ENCODE measurements around the gene MCMBP.
"Not testable (repeated sequence)": the region's sequence is repeated elsewhere in the genome, so short reads cannot be mapped to it uniquely, and the experiment has no call there.

MCMBP gene

DNA sequence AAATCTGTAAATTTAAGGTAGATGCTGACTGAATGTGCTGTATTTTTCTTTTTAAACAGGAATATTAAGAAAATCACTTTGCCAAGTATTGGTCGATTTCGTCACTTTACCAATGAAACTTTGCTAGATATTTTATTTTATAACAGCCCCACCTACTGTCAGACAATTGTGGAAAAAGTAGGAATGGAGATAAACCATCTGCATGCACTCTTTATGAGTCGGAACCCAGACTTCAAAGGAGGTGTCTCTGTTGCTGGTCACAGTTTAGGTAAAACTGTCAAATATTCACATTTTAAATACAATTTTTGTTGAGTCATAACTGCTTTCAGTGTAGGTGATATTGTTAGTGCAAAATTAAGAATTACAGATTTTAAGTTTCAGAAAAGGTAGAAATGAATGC is 45.1 kb upstream of the MCMBP start:
- H3K79me2 ChIP-seq (ENCODE audit: low read length): no peaks in the 10 kb centered on the region
- peaks cover 13% of the 10 kb centered on the region; the same call in 1 of the 2 replicates for H3K36me3 ChIP-seq (replicated peaks; ENCODE audit: insufficient read depth, low read length)
- H3K4me1 ChIP-seq (ENCODE audit: low read length): peaks cover 14% of the 10 kb centered on the region
- TF ChIP-seq EZH2 (optimal IDR thresholded peaks at IDR 0.05; ENCODE audit: low read depth, low read length) (no peak), EZH2phosphoT487 (IDR thresholded peaks at IDR 0.05; ENCODE audit: low read length) (no peak)
- TF ChIP-seq, protein P1, sequence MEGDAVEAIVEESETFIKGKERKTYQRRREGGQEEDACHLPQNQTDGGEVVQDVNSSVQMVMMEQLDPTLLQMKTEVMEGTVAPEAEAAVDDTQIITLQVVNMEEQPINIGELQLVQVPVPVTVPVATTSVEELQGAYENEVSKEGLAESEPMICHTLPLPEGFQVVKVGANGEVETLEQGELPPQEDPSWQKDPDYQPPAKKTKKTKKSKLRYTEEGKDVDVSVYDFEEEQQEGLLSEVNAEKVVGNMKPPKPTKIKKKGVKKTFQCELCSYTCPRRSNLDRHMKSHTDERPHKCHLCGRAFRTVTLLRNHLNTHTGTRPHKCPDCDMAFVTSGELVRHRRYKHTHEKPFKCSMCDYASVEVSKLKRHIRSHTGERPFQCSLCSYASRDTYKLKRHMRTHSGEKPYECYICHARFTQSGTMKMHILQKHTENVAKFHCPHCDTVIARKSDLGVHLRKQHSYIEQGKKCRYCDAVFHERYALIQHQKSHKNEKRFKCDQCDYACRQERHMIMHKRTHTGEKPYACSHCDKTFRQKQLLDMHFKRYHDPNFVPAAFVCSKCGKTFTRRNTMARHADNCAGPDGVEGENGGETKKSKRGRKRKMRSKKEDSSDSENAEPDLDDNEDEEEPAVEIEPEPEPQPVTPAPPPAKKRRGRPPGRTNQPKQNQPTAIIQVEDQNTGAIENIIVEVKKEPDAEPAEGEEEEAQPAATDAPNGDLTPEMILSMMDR (IDR thresholded peaks at IDR 0.05; ENCODE audit: low read length): no peak
- H3K4me3 ChIP-seq (ENCODE audit: low read length): no peak overlapping the region
- H2AFZ ChIP-seq (ENCODE audit: low read length): no peak overlapping the region
- no peak overlapping the region for H3K4me2 ChIP-seq (ENCODE audit: low read depth, low read length)
- H4K20me1 ChIP-seq (ENCODE audit: insufficient read depth, low read length): no peaks in the 10 kb centered on the region
- H3K9me3 ChIP-seq (replicated peaks; ENCODE audit: insufficient read depth, low read length): no peaks in the 10 kb centered on the region
- H3K9ac ChIP-seq (ENCODE audit: low read length): no peak overlapping the region
- no peak for DNase-seq
- H3K27ac ChIP-seq (ENCODE audit: low read length): no peak overlapping the region
- no peaks in the 10 kb centered on the region for H3K27me3 ChIP-seq (replicated peaks; ENCODE audit: insufficient read depth, low read length)
- H3F3A ChIP-seq (ENCODE audit: insufficient read depth, low read length): peaks cover 6% of the 10 kb centered on the region; the same call in 1 of the 2 replicates
- H3K9me2 ChIP-seq (replicated peaks; ENCODE audit: insufficient read depth, low read length): no peaks in the 10 kb centered on the region

DNA sequence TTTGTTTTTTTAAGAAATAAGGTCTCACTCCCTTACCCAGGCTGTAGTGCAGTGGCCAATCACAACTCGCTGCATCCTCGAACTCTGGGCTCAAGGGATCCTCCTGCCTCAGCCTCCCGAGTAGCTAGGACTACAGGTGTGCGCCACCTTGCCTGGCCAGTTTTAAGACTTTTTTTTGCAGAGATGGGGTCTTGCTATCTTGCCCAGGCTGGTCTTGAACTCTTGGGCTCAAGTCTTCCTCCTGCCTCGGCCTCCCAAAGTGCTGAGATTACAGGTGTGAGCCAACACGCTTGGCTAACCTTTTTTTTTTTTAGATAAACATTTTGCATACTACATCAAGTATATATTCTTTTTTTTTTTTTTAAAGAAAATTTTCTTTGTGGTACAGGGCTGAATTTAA is 38.0 kb upstream of the MCMBP start:
- Histone ChIP-seq H4K20me1 (ENCODE audit: insufficient read depth, low read length) (no peaks in the 10 kb centered on the region), H3F3A (ENCODE audit: insufficient read depth, low read length) (no peaks in the 10 kb centered on the region), H3K4me1 (ENCODE audit: low read length) (no peaks in the 10 kb centered on the region), H3K4me2 (ENCODE audit: low read depth, low read length) (no peak overlapping the region), H3K9me3 (replicated peaks; ENCODE audit: insufficient read depth, low read length) (no peaks in the 10 kb centered on the region), H3K4me3 (ENCODE audit: low read length) (no peak overlapping the region), H3K27me3 (replicated peaks; ENCODE audit: insufficient read depth, low read length) (no peaks in the 10 kb centered on the region), H3K9ac (ENCODE audit: low read length) (no peak overlapping the region), H3K27ac (ENCODE audit: low read length) (no peak overlapping the region), H3K79me2 (ENCODE audit: low read length) (no peaks in the 10 kb centered on the region), H3K9me2 (replicated peaks; ENCODE audit: insufficient read depth, low read length) (no peaks in the 10 kb centered on the region), H2AFZ (ENCODE audit: low read length) (no peak overlapping the region), H3K36me3 (replicated peaks; ENCODE audit: insufficient read depth, low read length) (no peaks in the 10 kb centered on the region; the same call in 1 of the 2 replicates)
- no peak for DNase-seq
- TF ChIP-seq EZH2 (optimal IDR thresholded peaks at IDR 0.05; ENCODE audit: low read depth, low read length): no peak
- TF ChIP-seq EZH2phosphoT487 (IDR thresholded peaks at IDR 0.05; ENCODE audit: low read length): no peak
- TF ChIP-seq, protein P1 (IDR thresholded peaks at IDR 0.05; ENCODE audit: low read length): no peak

DNA sequence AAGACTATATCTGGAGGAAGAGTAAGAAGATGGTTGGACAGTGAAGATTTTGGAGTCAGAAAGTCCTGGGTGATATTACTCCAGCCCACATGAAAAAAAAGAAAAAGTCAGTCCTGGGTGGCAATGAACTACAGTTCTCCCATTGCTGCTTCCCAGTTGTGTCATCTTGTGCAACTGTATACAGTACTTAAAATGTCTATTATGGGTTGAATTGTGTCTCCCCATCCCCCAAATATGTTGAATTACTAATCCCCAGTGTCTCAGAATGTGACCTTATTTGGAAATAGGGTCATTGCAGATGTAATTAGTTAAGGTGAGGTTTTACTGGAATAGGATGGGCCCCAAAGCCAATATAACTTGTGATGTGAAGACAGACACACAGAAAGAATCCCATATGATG is 35.5 kb upstream of the MCMBP start:
- no peak overlapping the region for H2AFZ ChIP-seq (ENCODE audit: low read length)
- H3K9me2 ChIP-seq (replicated peaks; ENCODE audit: insufficient read depth, low read length): no peaks in the 10 kb centered on the region
- H3K9ac ChIP-seq (ENCODE audit: low read length): no peak overlapping the region
- H3K9me3 ChIP-seq (replicated peaks; ENCODE audit: insufficient read depth, low read length): no peaks in the 10 kb centered on the region
- no peaks in the 10 kb centered on the region for H3K4me1 ChIP-seq (ENCODE audit: low read length)
- H3K79me2 ChIP-seq (ENCODE audit: low read length): peaks cover 2% of the 10 kb centered on the region; the same call in 1 of the 2 replicates
- H3F3A ChIP-seq (ENCODE audit: insufficient read depth, low read length): no peaks in the 10 kb centered on the region
- no peak overlapping the region for H3K4me3 ChIP-seq (ENCODE audit: low read length)
- no peak overlapping the region for H3K27ac ChIP-seq (ENCODE audit: low read length)
- H3K27me3 ChIP-seq (replicated peaks; ENCODE audit: insufficient read depth, low read length): no peaks in the 10 kb centered on the region
- no peak for DNase-seq
- H3K36me3 ChIP-seq (replicated peaks; ENCODE audit: insufficient read depth, low read length): no peaks in the 10 kb centered on the region; the same call in 1 of the 2 replicates
- H4K20me1 ChIP-seq (ENCODE audit: insufficient read depth, low read length): no peaks in the 10 kb centered on the region
- no peak overlapping the region for H3K4me2 ChIP-seq (ENCODE audit: low read depth, low read length)
- TF ChIP-seq, protein P1 (IDR thresholded peaks at IDR 0.05; ENCODE audit: low read length): no peak
- TF ChIP-seq EZH2 (optimal IDR thresholded peaks at IDR 0.05; ENCODE audit: low read depth, low read length) (no peak), EZH2phosphoT487 (IDR thresholded peaks at IDR 0.05; ENCODE audit: low read length) (no peak)

DNA sequence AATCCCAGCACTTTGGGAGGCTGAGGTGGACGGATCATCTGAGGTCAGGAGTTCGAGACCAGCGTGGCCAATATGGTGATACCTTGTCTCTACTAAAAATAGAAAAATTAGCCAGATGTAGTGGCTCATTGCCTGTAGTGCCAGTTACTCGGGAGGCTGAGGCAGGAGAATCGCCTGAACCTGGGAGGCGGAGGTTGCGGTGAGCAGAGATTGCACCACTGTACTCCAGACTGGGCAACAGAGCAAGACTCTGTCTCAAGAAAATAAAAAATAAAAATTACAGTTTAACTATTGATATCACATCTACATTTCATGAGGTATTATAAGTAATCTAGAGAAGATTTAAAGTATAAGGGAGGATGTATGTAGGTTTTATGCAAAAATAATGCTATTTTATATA is 35.1 kb upstream of the MCMBP start:
- H4K20me1 ChIP-seq (ENCODE audit: insufficient read depth, low read length); H3K4me3 ChIP-seq (ENCODE audit: low read length); H3K9me3 ChIP-seq (replicated peaks; ENCODE audit: insufficient read depth, low read length); H3K4me1 ChIP-seq (ENCODE audit: low read length); H3K4me2 ChIP-seq (ENCODE audit: low read depth, low read length); H2AFZ ChIP-seq (ENCODE audit: low read length); H3K79me2 ChIP-seq (ENCODE audit: low read length); H3K9me2 ChIP-seq (replicated peaks; ENCODE audit: insufficient read depth, low read length); H3F3A ChIP-seq (ENCODE audit: insufficient read depth, low read length); H3K36me3 ChIP-seq (replicated peaks; ENCODE audit: insufficient read depth, low read length); H3K27ac ChIP-seq (ENCODE audit: low read length); H3K9ac ChIP-seq (ENCODE audit: low read length); H3K27me3 ChIP-seq (replicated peaks; ENCODE audit: insufficient read depth, low read length); DNase-seq: not testable (repeated sequence)

Data from MM.1S (cell line).